IMR-90 (cell line): Measurements from ENCODE around the gene TRAPPC14. TPM values are rescaled to one million over a fixed set of nuclear protein-coding genes. Genes with fewer than 3 reads are reported as not detected.

Source experiments
- ATAC-seq: fragments of 200-7000 bp; cut with Tn5 transposase; 2 replicates; pipeline ENCODE4 v1.9.1; 2020; ENCODE audit warnings: low read depth, mild to moderate bottlenecking, moderate library complexity
- BruUV-seq: library from RNA; stranded (reverse); fragments of 400-500 nt; replicated peaks from 2 replicates; lab custom pipeline; 2021; lab: Mats Ljungman, UMichigan
- CTCF ChIA-PET: fragments of 300-600 bp; formaldehyde crosslinking; extraction: SDS; loops from one replicate; lab custom pipeline; 2021; ENCODE audit warnings: antibody characterized with exemption; lab: Yijun Ruan, JAX
- POLR2A ChIA-PET: fragments of 300-600 bp; sonication (Branson Sonifier 250); formaldehyde crosslinking; loops from one replicate; lab custom pipeline; 2022; ENCODE audit warnings: antibody characterized with exemption; ENCODE audit not compliant: unreplicated experiment; lab: Charles Lee
- DNase-seq: peaks from one replicate; pipeline ENCODE4 v3.0.0; 2013
- H2AFZ ChIP-seq: replicated peaks from 2 replicates; pipeline ENCODE3; 2013; ENCODE audit warnings: low read length, mild to moderate bottlenecking; ENCODE audit not compliant: poor library complexity
- H2AK5ac ChIP-seq: 2 replicates; pipeline ENCODE4 v1.6.1; 2013; ENCODE audit warnings: low read depth, low read length, inconsistent platforms
- H2AK9ac ChIP-seq: replicated peaks from 2 replicates; pipeline ENCODE3; 2013; ENCODE audit warnings: mild to moderate bottlenecking, low read depth, low read length, moderate library complexity; ENCODE audit not compliant: poor library complexity
- H2BK120ac ChIP-seq: 2 replicates; pipeline ENCODE4 v1.6.1; 2013; ENCODE audit warnings: low read depth, low read length, inconsistent platforms
- H2BK15ac ChIP-seq: 3 replicates; pipeline ENCODE4 v1.6.1; 2013; ENCODE audit warnings: low read depth, low read length, inconsistent platforms
- H2BK20ac ChIP-seq: 2 replicates; pipeline ENCODE4 v1.6.1; 2013; ENCODE audit warnings: low read depth, mild to moderate bottlenecking, inconsistent platforms, low read length, moderate library complexity
- H2BK5ac ChIP-seq: 2 replicates; pipeline ENCODE4 v1.6.1; 2013; ENCODE audit warnings: mild to moderate bottlenecking, low read depth, low read length, inconsistent platforms; ENCODE audit not compliant: poor library complexity, severe bottlenecking
- H3K14ac ChIP-seq: replicated peaks from 2 replicates; pipeline ENCODE4 v1.6.1; 2013; ENCODE audit warnings: low read depth, low read length, inconsistent platforms
- H3K18ac ChIP-seq: 2 replicates; pipeline ENCODE4 v1.6.1; 2013; ENCODE audit warnings: low read depth, low read length, control low read depth
- H3K23ac ChIP-seq: 2 replicates; pipeline ENCODE4 v1.6.1; 2013; ENCODE audit warnings: low read depth, low read length, inconsistent platforms
- H3K27ac ChIP-seq: 2 replicates; pipeline ENCODE4 v1.5.1; 2013; ENCODE audit warnings: mild to moderate bottlenecking, control low read depth, low read length; ENCODE audit not compliant: insufficient read depth
- H3K27me3 ChIP-seq: 2 replicates; pipeline ENCODE4 v1.6.1; 2013; ENCODE audit warnings: low read length; ENCODE audit not compliant: control insufficient read depth, insufficient read depth
- H3K36me3 ChIP-seq: 2 replicates; pipeline ENCODE4 v1.6.1; 2013; ENCODE audit warnings: low read length, mixed read lengths; ENCODE audit not compliant: control insufficient read depth, insufficient read depth
- H3K4ac ChIP-seq: 2 replicates; pipeline ENCODE4 v1.6.1; 2013; ENCODE audit warnings: low read depth, low read length, inconsistent platforms
- H3K4me1 ChIP-seq: 2 replicates; pipeline ENCODE4 v1.6.1; 2013; ENCODE audit warnings: low read length, mixed read lengths; ENCODE audit not compliant: control insufficient read depth, insufficient read depth
- H3K4me2 ChIP-seq: 2 replicates; pipeline ENCODE4 v1.6.1; 2013; ENCODE audit warnings: low read depth, mild to moderate bottlenecking, control low read depth, low read length, moderate library complexity
- H3K4me3 ChIP-seq: 2 replicates; pipeline ENCODE4 v1.5.1; 2013; ENCODE audit warnings: low read depth, mild to moderate bottlenecking, control low read depth, low read length, moderate library complexity; ENCODE audit not compliant: insufficient read depth
- H3K56ac ChIP-seq: 2 replicates; pipeline ENCODE4 v1.6.1; 2013; ENCODE audit warnings: low read length, inconsistent platforms; ENCODE audit not compliant: insufficient read depth; ENCODE audit errors: extremely low read depth
- H3K79me1 ChIP-seq, 2 experiments: 2 replicates each; pipeline ENCODE4 v1.6.1; 2013; ENCODE audit warnings: low read length in 2 of 2, inconsistent platforms in 1 of 2, low read depth in 1 of 2
- H3K9ac ChIP-seq: 2 replicates; pipeline ENCODE4 v1.6.1; 2013; ENCODE audit warnings: low read depth, low read length, control low read depth
- H3K9me1 ChIP-seq: 2 replicates; pipeline ENCODE4 v1.6.1; 2013; ENCODE audit warnings: low read length, inconsistent platforms; ENCODE audit not compliant: insufficient read depth
- H3K9me3 ChIP-seq: 2 replicates; pipeline ENCODE4 v1.6.1; 2013; ENCODE audit warnings: low read length; ENCODE audit not compliant: control insufficient read depth, insufficient read depth
- H4K20me1 ChIP-seq: 2 replicates; pipeline ENCODE4 v1.6.1; 2013; ENCODE audit warnings: low read length, inconsistent platforms; ENCODE audit not compliant: insufficient read depth
- H4K5ac ChIP-seq: 2 replicates; pipeline ENCODE4 v1.6.1; 2013; ENCODE audit warnings: mild to moderate bottlenecking, low read depth, low read length, control low read depth
- H4K8ac ChIP-seq, 2 experiments: 2 replicates each; pipeline ENCODE4 v1.6.1; 2013; ENCODE audit warnings: low read depth in 2 of 2, low read length in 2 of 2, control low read depth in 1 of 2, inconsistent platforms in 1 of 2
- H4K91ac ChIP-seq: 2 replicates; pipeline ENCODE4 v1.6.1; 2013; ENCODE audit warnings: low read depth, low read length, inconsistent platforms; ENCODE audit not compliant: insufficient read depth
- CEBPB ChIP-seq: IDR thresholded peaks from 2 replicates; pipeline ENCODE4 v1.6.1; 2012; ENCODE audit warnings: low read depth, low read length, improper control_type of control experiment
- MXI1 ChIP-seq: IDR thresholded peaks from 2 replicates; pipeline ENCODE4 v1.6.1; 2012; ENCODE audit warnings: low read depth, mild to moderate bottlenecking, low read length, moderate library complexity, borderline replicate concordance
- WGBS, 2 experiments: methylation state at CpG; one replicate each; pipeline versions ENCODE4 v1.1.5 to v1.1.7; 2013; ENCODE audit warnings: missing lambda C conversion rate in 2 of 2; ENCODE audit not compliant: insufficient read length in 1 of 2; ENCODE audit errors: extremely low coverage in 2 of 2; 5-methylcytosine and 5-hydroxymethylcytosine counted together
- dilution Hi-C: fragments of 300-500 bp; cut with HindIII; formaldehyde crosslinking; loops from one replicate; pipeline ENCODE4 v1.14.3; 2018; ENCODE audit warnings: low sequenced_read_pairs; ENCODE audit not compliant: unreplicated experiment
- in situ Hi-C: fragments of 300-500 bp; cut with MboI; formaldehyde crosslinking; loops from 3 replicates; pipeline ENCODE4 v1.14.3; 2019; ENCODE audit warnings: low sequenced_read_pairs, inconsistent platforms, mixed read lengths
- intact Hi-C: fragments of 100-400 bp; cut with micrococcal nuclease; formaldehyde crosslinking; loops from 2 replicates; pipeline ENCODE4 v1.10.0; 2022
- polyA plus RNA-seq, 3 experiments: library from polyadenylated mRNA; depleted of rRNA; stranded (reverse); fragments of >200 nt; gene quantifications; 2 replicates each; pipeline ENCODE4 v1.2.3, GENCODE V29; 2012; ENCODE audit warnings: low replicate concordance in 1 of 3
- total RNA-seq: library from RNA; depleted of rRNA; stranded (reverse); fragments of >200 nt; gene quantifications from 2 replicates; pipeline ENCODE4 v1.2.3, GENCODE V29; 2012

The TRAPPC14 gene
- total and polyA plus RNA-seq, 2 of the 4 experiments (the other 2 are of a cell fraction) = 4.5 to 15.9 TPM

DNA sequence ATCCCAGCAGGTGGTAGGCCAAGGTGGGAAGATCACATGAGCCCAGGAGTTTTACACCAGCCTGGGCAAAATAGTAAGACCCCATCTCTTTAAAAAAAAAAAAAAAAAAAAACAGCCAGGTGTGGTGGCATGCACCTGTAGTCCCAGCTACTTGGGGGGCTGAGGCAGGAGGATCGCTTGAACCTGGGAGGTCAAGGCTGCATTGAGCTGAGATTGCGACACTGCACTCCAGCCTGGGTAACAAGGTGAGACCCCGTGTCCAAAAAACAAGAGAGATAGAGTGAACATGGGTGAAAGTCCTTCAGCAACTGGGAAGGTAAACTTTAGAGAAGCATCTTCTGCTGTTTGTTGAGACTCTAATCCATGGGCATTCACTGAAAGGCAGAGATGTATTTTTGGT, 16.1 kb downstream of the TRAPPC14 start:
- TF ChIP-seq MXI1 = no peak
- 0 out of 2 replicates have a peak, but pooled peaks have one; percentile 13 for TF ChIP-seq CEBPB
- H3K9ac ChIP-seq = no peak overlapping the region
- ChIA-PET CTCF (interaction anchor here (0.6 to 0.9 kb wide), 2 partner anchors 11 to 821 kb away, joined by 3 read pairs; no protein-coding TSS in a partner anchor), POLR2A (no interaction called here)
- dilution Hi-C loops (no loop called here), in situ Hi-C loops (no loop called here), intact Hi-C loops (no loop called here)
- H4K91ac ChIP-seq = no peak overlapping the region
- H2AK5ac ChIP-seq = no peak overlapping the region
- no peaks in the 10 kb centered on the region for H3K79me1 ChIP-seq
- ATAC-seq (no peak), DNase-seq (no peak)
- H4K8ac ChIP-seq = no peak overlapping the region
- H3K27ac ChIP-seq = no peak overlapping the region
- no peak overlapping the region for H3K14ac ChIP-seq
- no peaks in the 10 kb centered on the region for H3K27me3 ChIP-seq
- H3K56ac ChIP-seq = no peak overlapping the region
- no peak overlapping the region for H4K5ac ChIP-seq
- H3K9me1 ChIP-seq = no peaks in the 10 kb centered on the region
- H3K36me3 ChIP-seq = no peaks in the 10 kb centered on the region
- H2AFZ ChIP-seq = no peak overlapping the region
- H4K20me1 ChIP-seq = no peaks in the 10 kb centered on the region
- H3K9me3 ChIP-seq = no peaks in the 10 kb centered on the region
- H2BK120ac ChIP-seq = no peak overlapping the region
- H3K4me1 ChIP-seq = no peaks in the 10 kb centered on the region
- H3K4me3 ChIP-seq = no peak overlapping the region
- H3K23ac ChIP-seq = no peak overlapping the region
- H3K4ac ChIP-seq = no peak overlapping the region
- no TSS peak for BruUV-seq
- H3K4me2 ChIP-seq = no peak overlapping the region
- H2AK9ac ChIP-seq = no peak overlapping the region
- H2BK5ac ChIP-seq = no peak overlapping the region
- no peak overlapping the region for H2BK20ac ChIP-seq
- 83% methylated on average over 1 of the region's 3 CpGs; no CpG with 5 or more reads in 1 of the 2 experiments for WGBS, 2 experiments
- H2BK15ac ChIP-seq = no peak overlapping the region
- H3K18ac ChIP-seq = no peak overlapping the region
